ENCODE results near the gene TSKS. TPM values are rescaled to one million over a fixed set of nuclear protein-coding genes. Genes with fewer than 3 reads are reported as not detected.

The TSKS gene
- total RNA-seq, result under 1 TPM; 0.34 to 0.70 TPM

GRCh38 chr19:49763230-49763629, at the start of gene TSKS:
TSKS (minus strand) TSS chr19:49763306; CDS start chr19:49763247, 59 bp downstream.
- CTCF ChIA-PET, result no interaction called here
- POLR2A ChIA-PET, result no interaction called here

GRCh38 chr19:49812452-49812996, 49.4 kb upstream of the TSKS start:
- ChIA-PET POLR2A (no interaction called here), CTCF (interaction anchor here (1.0 kb wide), 1 partner anchor 128 kb away, joined by 3 read pairs; no protein-coding TSS in a partner anchor)

DNA sequence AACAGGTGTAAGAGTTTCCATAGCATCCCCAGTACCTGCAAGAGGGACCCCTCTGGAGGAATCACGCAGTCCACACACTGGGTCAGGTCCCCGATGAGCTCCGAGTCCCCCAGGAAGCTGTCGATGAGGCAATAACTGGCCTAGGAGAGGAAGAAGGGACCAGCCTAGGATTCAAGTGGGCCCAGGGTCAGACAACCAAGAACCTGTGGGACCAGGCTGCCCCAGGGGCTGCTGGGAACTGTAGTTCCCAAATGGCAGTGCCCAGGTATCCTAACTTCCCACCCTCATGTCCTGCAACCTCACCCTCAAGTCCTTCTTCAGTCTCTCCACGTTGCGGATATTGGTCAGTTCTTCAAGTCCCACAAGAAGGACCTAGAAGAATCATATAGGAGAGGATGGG, 48.2 kb upstream of the TSKS start:
- POLR2A ChIA-PET, result no interaction called here

GRCh38 chr19:49809941-49810389, 46.9 kb upstream of the TSKS start:
- ChIA-PET CTCF (interaction anchor here (0.6 to 1.8 kb wide), 2 partner anchors 93 to 426 kb away, joined by 4 to 8 read pairs; no protein-coding TSS in a partner anchor), POLR2A (interaction anchor here (1.1 kb wide), 1 partner anchor 192 kb away, joined by 4 read pairs; no protein-coding TSS in a partner anchor)

More for the DNA sequence above, 48.2 kb upstream of the TSKS start:
- CTCF ChIA-PET, result no interaction called here

DNA sequence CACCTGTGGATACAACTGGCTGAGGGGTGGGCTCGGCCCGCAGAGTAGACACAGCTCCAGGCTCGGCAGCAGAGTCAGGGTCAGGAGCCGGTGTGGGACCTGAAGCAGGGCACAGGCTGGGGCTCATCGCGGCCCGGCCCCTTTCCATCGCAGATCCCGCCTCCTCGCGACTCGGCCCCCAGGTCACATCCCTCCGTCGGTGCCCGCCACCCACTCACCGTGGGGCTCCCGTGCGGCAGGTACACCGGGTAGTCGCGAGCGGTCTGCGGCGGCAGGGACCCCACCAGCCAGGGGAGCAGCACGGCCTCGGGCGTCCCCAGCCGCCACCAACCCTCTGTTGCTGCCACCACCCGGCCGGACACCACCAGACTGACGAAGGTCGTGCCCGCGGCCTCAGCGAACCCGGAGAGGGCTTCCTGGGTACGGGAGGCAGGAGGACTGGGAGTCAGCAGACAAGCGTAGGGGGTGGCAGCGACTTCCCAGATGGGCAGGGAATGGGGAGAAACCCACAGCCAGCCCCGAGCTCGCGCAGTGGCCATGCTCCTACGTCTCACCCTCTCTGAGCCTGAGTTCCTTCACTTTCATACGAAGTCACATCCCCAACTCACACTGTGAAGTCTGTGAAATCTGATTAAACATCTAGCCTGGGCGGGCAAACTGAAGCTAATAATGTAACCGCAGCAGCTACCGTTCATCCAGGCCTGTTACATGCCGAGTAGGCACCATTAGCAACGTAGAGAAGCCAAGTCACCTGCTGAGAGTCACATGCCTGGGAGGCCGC, 46.2 kb upstream of the TSKS start:
- ChIA-PET CTCF (interaction anchor here (1.2 to 1.8 kb wide), 2 partner anchors 10 to 92 kb away, joined by 3 to 8 read pairs; no protein-coding TSS in a partner anchor), POLR2A (interaction anchor here (0.5 to 1.1 kb wide), 3 partner anchors 90 to 192 kb away, joined by 3 to 4 read pairs (median 3); no protein-coding TSS in a partner anchor)

- CTCF ChIA-PET, result interaction anchor here (1.2 kb wide), 1 partner anchor 10 kb away, joined by 3 read pairs; no protein-coding TSS in a partner anchor
These were observed 45.6 kb upstream of the TSKS start for GRCh38 chr19:49808711-49809159.

DNA sequence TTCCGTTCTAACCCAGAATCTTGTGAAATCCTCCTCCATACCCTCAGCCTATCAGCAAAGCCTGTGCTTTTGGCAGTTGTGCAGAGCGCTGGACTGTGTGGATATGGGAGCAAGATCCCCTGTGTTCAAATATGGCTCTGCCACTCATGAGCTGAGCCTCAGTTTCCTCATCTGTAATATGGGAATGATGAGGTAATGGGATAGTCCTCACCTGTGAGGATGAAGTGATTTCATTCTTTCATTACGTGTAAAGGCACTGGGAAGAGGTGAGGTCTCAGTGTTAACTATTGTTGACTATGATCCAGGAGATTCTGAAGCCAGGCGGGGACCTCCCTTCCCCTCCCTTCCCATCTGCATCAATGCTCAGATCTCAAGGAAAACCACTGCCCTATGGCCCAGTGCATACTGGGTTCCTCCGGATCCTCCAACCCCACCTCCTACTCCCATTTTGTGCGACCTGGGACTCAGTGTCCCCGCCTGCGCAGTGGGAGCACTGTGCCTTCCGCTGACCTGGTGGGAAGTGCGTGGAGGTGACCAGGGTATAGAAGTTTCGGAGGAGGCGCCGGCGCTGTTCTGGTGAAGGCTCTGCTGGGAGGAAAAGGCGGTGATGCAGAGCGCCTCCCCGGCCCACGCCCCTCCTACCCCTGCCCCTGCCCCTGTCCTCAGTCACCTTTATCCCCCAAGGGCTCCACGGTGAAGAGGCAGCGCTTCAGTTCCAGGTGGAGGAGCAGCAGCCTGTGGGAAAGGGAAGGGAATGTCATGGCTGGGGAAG, 45.0 kb upstream of the TSKS start:
- CTCF ChIA-PET, result interaction anchor here (1.2 kb wide), 1 partner anchor 11 kb away, joined by 3 read pairs; no protein-coding TSS in a partner anchor
- POLR2A ChIA-PET, result interaction anchor here (0.6 kb wide), 1 partner anchor 1314 kb away, joined by 3 read pairs; no protein-coding TSS in a partner anchor

More at GRCh38 chr19:49808711-49809159, 45.6 kb upstream of the TSKS start:
- POLR2A ChIA-PET, result interaction anchor here (0.5 to 0.6 kb wide), 3 partner anchors 89 to 1314 kb away, joined by 3 read pairs; no protein-coding TSS in a partner anchor

- ChIA-PET CTCF (no interaction called here), POLR2A (no interaction called here)
These were observed 44.2 kb upstream of the TSKS start for GRCh38 chr19:49807058-49807903.

DNA sequence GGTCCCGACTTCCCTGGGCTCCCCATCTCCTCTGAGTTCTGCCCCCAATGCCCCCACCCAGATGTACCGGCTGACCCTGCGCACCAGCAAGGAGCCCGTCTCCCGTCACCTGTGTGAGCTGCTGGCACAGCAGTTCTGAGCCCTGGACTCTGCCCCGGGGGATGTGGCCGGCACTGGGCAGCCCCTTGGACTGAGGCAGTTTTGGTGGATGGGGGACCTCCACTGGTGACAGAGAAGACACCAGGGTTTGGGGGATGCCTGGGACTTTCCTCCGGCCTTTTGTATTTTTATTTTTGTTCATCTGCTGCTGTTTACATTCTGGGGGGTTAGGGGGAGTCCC, 43.5 kb upstream of the TSKS start:
- ChIA-PET CTCF (no interaction called here), POLR2A (no interaction called here)

DNA sequence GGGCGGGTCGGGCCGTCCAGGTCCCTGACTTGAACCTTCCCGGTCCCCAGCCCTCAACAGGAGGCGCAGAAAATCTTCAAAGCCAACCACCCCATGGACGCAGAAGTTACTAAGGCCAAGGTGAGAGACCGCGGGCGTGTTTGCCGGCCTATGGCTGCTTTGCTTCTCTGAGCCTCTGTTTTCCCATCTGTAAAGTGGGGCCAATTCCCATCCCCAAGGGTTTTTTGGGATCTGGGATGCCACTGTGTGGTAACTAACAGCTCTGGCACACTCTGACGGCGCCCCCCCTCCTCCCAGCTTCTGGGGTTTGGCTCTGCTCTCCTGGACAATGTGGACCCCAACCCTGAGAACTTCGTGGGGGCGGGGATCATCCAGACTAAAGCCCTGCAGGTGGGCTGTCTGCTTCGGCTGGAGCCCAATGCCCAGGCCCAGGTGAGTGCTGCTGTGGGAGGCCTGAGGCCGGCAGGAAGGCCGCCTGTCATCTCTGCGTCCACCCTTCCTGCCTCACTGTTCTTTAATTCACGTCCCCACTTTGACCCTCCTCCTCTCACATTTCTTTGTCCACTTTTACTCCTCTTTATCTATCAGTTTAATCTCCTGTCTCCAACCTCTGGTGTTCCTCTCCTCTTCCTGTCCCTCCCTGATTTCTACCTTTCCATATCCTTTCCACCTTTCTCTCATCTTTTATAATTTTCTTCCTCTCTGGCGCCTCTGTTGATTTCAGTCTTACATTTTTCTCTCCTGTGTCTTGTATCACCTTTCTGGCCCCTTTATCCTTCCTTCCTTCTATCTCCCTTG, 42.9 kb upstream of the TSKS start:
- ChIA-PET CTCF (interaction anchor here (0.8 to 1.9 kb wide), 2 partner anchors 31 to 88 kb away, joined by 4 read pairs; no protein-coding TSS in a partner anchor), POLR2A (no interaction called here)

DNA sequence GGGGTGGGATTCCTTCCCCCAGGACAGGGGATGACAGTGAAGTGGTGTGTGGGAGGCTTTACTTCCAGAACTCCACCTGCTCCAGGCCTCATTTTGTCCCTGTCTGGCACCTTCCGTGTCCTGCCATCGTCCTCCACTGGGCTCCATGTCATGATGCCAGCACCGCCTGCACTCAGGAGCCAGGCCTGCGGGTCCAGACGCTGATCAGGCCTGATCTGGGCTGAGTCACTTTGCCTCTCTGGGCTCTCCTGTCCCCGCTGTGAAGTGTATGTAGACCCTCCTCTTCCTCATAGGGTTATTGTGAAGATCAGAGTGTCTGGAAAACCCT, 40.4 kb upstream of the TSKS start:
- CTCF ChIA-PET, result interaction anchor here (0.6 kb wide), 1 partner anchor 11 kb away, joined by 4 read pairs; no protein-coding TSS in a partner anchor
- POLR2A ChIA-PET, result no interaction called here

DNA sequence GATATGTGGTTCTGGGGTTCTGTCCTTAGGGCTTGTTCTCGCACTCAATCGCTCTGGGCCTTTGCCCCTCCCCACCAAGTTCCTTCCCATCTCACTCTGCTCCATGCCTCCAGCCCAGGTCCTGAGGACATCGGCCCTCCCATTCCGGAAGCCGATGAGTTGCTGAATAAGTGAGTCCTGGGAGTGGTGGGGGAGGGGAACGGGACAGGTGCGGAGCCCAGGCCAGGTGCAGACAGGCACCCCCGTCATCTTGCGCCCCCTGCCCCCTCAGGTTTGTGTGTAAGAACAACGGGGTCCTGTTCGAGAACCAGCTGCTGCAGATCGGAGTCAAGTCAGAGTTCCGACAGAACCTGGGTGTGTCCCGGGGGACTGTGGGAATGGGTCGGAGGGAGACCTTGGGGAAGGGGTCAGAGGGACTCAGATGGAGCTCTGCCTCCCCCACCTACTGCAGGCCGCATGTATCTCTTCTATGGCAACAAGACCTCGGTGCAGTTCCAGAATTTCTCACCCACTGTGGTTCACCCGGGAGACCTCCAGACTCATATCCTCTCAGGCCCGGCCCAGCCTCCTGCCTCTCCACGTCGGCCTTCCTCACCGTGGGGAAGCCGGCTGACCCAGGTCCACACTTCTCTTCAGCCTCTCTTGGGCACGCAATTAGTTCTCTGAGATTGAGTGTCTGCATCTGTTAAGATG, 39.9 kb upstream of the TSKS start:
- ChIA-PET POLR2A (no interaction called here), CTCF (no interaction called here)

GRCh38 chr19:49801966-49802661, 39.0 kb upstream of the TSKS start:
- POLR2A ChIA-PET, result no interaction called here
- CTCF ChIA-PET, result no interaction called here

- CTCF ChIA-PET, result no interaction called here
These were observed 38.3 kb upstream of the TSKS start for GRCh38 chr19:49801401-49801888.

GRCh38 chr19:49800771-49801170, 37.7 kb upstream of the TSKS start:
- POLR2A ChIA-PET, result no interaction called here

More at GRCh38 chr19:49801401-49801888, 38.3 kb upstream of the TSKS start:
- POLR2A ChIA-PET, result no interaction called here

DNA sequence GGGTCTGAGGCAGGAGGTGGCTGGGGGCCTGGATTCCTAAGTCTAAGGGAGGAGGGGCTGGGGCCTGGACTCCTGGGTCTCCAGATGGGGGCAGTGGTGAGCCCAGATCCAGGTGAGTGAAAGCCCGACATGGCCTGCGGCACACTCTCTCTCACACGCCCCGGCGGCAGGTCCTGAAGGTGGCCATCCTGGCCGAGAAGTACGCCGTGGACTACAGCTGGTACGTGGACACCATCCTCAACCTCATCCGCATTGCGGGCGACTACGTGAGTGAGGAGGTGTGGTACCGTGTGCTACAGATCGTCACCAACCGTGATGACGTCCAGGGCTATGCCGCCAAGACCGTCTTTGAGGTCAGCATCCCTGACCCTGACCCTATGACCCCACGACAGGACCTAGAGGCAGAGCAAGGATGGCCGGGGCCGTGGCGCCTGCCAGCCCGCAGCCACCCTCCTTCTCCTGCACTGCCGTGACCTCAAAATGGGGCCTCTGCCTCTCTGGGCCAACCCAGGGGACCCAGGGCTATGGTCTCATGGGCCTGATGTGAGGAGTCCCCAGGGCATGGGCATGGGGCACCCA, 36.8 kb upstream of the TSKS start:
- CTCF ChIA-PET, result interaction anchor here (0.6 kb wide), 1 partner anchor 33 kb away, joined by 3 read pairs; the partner anchor contains the start of gene AP2A1
- POLR2A ChIA-PET, result no interaction called here

More at GRCh38 chr19:49800771-49801170, 37.7 kb upstream of the TSKS start:
- CTCF ChIA-PET, result interaction anchor here (0.6 kb wide), 2 partner anchors 34 to 58 kb away, joined by 3 read pairs; partner anchors contain the start of gene AP2A1

Data from activated CD8-positive, alpha-beta memory T cell treated with anti-CD3 and anti-CD28 coated beads for 36 hours (primary cell).